ENCODE measurements around the gene LILRB5.
A peak's percentile ranks its signal among the peaks of the same experiment; 100 is the strongest.
"Not testable (repeated sequence)": the region's sequence is repeated elsewhere in the genome, so short reads cannot be mapped to it uniquely, and the experiment has no call there.

The LILRB5 gene

DNA sequence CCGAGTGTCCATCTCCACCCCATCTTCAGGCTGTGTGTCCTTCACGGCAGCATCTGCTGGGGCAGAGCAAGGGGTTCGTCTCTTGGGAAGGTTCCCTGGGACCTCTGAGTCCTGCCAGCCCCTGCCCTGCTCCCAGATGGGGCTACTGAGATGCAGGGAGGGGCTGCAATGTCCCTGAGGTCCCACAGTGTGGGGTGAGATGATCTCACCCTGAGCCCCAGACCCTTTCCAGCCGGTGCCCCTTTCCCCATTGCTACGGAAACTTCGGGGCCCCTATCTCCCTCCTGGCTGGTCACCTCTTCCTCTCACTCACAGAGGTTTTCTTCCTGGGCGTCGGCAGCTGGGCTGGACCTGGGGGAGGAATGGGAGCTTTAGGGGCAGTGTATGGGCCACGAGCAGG lies 18.9 kb upstream of the LILRB5 start:
- DNase-seq (ENCODE audit: low read depth in 2 of 2), result no peak

DNA sequence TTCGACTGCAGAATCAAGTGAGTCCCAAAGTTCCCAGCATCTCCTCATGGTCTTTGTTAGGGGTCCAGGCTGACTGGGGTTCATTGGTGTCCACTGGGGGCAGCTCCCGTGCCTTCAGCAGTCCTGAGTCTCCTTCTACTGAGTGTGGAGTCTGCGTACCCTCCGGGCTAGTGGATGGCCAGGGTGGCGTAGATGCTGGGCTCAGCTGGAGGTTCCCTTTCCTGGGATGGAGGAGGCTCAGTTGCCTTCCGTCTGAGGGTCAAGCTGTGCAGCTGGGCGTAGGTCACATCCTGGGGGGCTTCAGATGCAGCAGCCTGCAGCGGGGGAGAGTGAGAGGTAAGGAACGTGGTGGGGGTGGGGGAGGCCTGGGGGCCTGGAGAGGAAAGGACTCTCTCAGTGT lies 17.4 kb upstream of the LILRB5 start:
- DNase-seq (ENCODE audit: low read depth in 2 of 2), result not testable (repeated sequence)

DNA sequence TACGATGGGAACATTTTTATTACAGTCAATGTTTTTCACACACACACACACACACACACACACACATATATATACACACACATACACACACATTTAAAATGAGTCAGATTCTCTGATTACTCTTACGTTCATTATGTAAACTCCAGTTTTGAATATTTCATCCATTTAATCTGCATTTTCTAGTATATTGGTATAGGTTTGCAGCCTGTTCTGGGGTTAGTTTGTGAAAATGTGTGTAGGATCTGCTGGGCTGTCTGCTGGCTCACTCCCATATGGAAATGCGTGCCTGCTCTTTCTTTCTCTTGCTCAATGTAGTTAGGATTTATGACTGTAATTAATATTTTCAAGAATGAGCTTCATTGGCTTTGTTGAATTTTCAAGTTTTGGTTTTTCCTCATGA lies 16.7 kb upstream of the LILRB5 start:
- no peak for DNase-seq (ENCODE audit: low read depth in 2 of 2)

DNA sequence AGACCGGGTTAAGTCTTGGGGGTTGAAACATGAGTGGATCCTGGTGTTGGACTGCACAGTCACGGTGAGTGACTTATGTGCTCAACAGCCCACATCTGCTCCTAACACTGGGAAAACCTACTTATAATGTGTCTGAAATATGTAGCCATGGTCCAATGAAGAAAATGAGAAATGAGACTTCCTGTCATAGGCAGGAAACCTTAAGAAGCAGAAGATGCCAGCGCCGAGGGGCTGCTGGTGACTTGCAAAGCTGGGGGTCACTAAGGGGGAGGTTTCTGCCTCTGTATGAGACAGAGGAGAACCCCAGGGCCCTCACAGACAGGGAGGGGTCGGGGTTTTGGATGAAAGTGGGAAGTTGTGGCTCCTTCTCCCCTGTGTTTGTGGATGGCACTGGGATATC lies 15.1 kb upstream of the LILRB5 start:
- DNase-seq (ENCODE audit: low read depth in 2 of 2), result not testable (repeated sequence)

DNA sequence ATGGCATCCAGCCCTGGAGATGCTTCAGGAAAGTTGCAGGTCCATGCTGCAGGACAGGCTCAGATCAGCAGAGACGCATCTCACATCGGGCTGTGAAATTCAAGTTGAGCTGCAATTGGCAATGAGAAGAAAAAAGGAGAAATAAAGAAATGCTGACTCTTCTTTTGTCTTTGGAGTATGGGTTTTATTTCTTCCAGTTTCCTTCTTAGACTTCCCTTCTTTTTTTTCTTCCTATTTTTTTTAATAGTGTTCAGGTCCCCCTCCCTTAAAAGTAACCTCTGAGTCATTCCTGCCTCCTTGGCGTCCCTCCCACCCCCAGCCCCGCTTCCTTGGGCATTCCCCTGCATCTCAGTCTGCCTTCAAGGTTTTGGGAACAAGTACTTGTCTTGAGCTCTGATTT lies 14.5 kb upstream of the LILRB5 start:
- DNase-seq (ENCODE audit: low read depth in 2 of 2), result not testable (repeated sequence)

DNA sequence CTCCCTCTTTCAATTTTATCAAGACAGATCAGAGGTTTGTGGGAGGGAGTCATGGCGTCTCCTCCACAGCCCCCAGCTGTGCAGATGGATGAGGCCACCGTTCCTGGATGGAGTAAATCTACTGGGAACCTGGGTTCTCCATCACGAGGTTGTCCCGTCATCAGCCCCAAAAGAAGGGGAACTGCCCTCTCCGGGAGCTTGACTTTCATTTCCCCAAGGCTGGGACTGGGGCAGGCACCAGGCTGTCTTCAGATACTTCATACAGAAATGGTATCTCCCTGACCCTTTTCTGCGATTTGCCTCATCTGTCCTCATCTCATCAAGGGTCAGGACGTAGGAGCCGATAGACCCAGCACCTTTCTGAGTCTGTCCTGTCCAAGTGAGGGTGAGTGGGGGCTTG lies 14.0 kb upstream of the LILRB5 start:
- no peak for DNase-seq (ENCODE audit: low read depth in 2 of 2)

DNA sequence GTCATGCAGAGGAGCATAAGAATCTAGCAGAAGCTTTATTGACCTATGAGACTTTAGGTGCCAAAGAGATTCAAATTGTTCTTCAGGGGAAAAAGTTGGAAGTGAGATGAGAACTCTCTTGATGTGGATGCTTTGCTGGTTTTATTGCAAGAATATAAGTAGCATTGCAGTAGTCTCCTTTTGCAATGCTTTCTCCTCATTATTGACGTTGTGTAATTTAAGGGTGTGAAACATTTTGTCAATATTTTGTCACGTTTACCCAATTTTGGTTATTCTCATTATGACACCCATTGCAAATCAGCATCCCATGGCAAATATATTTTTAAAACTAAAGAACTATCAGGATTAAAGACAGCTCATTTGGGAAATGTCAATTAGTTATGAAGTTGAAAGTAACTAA lies 11.9 kb upstream of the LILRB5 start:
- DNase-seq (ENCODE audit: low read depth in 2 of 2), result no peak

DNA sequence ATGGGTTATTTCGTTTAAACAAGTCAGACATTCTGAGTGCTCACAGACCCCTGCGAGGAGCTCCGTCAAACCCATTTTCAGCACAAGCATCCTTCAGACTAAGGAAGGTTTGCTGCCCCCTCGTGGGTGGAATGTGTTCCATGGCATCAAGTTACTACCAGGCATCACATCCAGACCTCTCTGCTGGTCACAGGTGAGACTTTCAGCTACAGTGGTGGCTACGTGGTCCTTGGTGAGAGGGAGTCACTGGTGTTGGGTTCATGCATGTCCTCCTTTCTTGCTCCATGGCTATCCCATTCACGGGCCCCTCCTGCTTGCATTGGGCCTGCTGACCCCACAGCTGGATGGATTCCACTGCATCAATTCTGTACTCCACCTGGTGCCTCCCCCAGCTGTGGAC lies 9.1 kb upstream of the LILRB5 start:
- DNase-seq (ENCODE audit: low read depth in 2 of 2), result peak; percentile 18 to 53

DNA sequence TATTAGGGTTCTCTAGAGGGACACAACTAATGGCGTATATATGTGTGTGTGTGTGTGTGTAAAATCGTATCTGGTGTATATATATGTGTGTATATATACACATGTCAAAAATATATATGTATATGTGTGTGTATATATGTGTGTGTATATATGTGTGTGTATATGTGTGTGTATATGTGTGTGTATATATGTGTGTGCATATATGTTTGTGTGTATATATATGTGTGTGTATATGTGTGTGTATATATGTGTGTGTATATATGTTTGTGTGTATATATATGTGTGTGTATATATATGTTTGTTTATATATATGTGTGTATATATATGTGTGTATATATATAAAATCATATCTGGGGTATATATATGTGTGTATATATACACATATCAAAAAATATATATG lies 5.4 kb upstream of the LILRB5 start:
- no peak for DNase-seq (ENCODE audit: low read depth in 2 of 2)

DNA sequence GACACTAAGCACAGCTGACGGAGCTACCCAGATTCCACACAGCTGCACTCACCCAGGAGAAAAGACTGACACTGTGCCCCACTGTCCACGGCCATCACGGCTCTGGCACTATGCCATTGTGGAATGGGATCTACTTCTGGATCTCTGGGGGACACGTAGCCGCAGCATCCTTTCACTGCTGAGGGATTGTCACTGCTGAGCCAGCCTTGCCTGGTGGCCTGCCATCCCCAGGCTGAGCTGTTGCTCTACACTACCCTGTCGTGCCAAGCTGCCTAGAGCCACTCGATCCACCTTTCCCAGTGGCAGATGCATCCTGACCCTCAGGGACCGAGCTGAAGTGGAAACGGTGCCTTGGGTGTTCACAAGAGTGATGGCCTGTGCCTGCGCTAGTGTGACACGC lies 5.0 kb upstream of the LILRB5 start:
- DNase-seq (ENCODE audit: low read depth in 2 of 2), result no peak

DNA sequence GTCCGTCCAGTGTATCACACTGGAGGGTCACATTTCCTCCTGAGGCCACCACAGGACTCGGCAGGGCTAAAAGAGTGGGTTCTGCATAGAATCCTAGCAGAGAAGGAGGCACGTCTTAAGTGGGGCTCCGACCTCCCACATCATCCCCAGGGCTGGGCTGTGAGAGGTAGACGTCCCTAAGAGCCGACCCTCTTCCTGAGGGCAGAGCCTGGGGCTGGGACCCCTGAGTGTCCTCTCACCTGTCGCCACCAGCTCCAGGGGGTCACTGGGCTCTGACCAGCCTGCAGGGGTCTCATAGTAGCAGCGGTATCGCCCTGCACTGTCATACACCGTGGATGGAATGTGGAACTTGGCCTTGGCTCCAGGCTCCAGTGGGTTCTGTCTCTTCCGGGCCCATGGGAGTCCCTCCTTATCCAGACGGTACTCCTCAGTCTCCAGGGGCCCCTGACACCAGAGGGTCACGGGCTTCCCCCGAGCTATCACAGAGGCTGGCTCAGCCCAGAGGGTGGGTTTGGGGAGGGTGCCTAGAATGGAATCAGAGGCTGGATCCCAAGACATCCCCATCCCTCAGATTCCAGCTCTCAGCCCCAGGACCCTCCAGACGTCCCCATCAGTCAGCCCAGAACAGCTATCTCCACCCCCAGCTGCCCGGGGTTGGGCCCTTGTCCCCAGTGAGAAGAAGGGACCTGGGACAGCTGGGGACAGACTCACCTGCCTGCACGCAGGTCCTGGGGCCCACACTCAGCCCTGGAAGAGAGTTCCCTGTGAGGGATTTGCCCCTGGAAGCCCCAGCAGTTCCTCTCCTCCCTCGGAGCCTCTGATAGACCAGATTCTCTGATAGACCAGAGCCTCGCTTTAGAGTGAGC lies 590 bp downstream of the LILRB5 start:
- DNase-seq (ENCODE audit: low read depth in 2 of 2), result no peak

DNA sequence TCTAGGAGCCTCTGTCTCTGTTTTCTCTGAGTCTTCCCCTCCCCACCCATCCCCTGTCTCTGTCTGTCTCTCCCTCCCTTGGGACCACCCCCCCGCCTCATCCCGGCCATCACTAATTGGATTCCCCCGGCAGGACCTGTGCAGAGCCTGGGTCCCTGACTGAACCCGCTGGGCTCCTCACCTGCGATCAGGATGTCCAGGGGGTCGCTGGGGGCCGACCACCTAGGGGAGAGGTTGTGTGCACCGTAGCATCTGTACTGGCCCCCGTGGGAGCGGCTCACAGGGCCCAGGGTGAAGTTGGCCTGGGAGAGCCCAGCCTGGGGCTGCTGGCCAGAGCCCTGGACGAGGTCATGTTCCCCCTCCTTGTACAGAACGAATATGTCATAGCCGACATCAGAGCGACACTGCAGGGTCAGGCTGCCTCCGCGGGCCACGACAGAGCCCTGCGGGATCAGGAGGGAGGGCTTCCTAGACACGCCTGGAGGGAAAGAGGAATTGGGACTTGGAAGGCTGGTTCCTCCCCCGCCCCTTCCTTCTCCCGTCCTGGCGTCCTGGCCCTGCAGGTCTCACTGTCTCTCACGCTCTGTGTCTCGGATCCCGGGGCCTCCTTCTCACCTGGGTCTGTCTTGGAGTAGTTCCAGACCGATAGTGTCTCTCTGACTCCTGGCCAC lies 1.8 kb downstream of the LILRB5 start:
- DNase-seq (ENCODE audit: low read depth in 2 of 2), result no peak

DNA sequence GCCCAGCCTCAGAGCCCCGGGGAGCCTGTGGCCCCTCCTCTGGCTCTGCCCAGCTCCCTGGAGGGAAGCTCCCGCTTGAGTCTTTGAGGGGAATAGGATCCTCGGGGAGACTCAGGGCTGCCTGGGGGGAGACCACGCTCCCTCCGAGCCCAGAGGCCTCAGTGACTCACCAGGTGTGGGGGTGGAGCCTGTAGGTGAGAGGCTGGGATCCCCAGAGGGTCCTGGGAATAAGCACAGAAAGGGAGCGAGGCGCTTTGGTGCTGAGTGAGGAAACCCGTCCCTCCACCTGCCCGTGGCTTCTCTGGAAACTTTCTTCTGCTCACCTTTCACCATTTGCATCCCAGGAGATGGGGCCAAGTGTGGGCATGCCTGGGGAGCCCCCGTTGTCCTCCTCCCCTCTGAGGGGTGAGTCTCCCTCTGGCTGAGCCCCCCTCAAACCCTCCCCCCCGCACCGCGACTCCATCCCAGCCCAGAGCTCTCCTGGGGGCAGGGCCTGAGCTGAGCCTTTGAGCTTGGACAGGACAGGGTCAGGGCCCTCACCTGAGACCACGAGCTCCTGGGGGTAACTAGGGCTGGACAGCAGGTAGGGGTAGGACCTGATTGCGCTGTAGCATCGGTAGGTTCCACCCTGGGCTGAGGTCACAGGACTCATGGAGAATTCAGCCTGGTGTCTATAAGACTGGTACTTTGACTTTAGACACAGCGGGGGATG lies 2.7 kb downstream of the LILRB5 start:
- no peak for DNase-seq (ENCODE audit: low read depth in 2 of 2)

DNA sequence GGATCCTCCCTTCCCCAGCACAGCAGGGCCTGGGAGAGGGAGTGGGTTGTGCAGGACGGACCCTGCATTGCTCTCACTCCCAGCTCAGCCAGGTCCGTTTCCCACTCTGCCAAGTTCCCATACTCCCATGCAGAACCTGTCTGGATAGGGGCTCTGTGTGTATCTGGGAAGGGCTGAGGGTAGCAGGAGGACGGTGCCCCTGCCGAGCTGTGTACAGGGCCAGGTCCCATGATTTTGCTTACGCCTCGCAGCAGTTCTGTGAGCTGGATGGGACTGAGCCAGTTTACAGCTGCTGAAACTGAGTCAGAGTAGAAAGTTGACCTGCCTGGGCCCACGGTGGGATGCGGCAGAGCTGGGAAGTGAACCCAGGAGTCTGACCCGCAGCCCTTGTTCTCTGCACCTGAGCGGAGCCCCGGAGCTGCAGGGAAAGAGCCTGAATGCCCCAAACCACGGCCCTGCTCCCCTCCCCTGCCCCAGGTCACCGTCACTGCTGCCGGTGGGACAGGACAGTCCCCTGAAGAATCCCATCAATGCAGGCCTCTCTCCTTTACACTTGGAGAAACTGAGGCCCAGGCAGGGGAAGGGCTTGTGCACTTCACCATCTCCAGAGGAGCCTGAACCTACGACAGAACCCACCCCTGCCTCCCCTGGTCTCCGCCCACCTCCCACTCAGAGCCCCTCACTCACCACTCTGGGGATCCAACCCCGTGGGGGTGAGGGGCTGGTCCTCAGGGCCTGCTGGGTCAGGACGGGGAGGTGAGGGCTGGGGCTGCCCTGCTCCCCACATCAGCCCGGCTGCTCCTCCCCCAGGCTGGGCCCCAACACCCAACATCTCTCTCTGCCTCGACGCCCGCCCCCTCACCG lies 3.5 kb downstream of the LILRB5 start:
- no peak for DNase-seq (ENCODE audit: low read depth in 2 of 2)

DNA sequence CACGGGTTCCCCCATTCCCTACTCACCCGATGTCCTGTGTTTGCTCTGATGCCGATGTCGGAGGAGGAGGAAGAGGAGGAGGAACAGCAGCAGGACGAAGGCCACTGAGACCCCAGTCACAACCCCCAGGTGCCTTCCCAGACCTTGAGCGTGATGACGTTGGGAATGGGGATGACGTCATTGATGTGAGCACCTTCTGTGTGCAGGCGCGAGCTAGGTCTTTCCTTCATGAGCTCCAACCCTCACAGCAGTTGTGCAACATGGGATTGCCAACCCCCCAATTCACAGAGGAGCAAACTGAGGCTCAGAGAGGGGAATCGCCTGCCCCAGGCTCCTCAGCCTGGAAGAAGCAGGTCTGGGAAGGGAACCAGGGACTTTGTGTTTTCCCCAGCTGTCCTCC lies 4.2 kb downstream of the LILRB5 start:
- no peak for DNase-seq (ENCODE audit: low read depth in 2 of 2)

DNA sequence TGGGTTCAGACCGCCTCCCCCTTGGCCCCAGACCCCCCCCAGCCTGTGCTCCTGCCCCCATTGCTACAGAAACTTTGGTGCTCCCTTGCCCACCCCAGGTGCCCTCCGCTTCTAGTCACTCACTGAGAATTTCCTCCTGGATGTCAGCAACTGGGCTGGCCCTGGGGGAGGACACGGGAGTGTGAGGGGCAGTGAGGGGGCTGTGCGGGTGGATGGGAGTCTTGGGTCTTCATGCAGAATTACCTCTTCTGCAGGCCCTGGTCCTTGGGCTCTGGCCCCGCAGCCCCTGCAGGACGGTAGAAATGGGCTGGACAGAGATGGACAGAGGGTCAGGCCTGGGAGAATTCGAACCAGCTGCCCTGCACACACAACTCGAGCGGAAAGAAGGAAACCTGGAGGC lies 4.8 kb downstream of the LILRB5 start:
- no peak for DNase-seq (ENCODE audit: low read depth in 2 of 2)

DNA sequence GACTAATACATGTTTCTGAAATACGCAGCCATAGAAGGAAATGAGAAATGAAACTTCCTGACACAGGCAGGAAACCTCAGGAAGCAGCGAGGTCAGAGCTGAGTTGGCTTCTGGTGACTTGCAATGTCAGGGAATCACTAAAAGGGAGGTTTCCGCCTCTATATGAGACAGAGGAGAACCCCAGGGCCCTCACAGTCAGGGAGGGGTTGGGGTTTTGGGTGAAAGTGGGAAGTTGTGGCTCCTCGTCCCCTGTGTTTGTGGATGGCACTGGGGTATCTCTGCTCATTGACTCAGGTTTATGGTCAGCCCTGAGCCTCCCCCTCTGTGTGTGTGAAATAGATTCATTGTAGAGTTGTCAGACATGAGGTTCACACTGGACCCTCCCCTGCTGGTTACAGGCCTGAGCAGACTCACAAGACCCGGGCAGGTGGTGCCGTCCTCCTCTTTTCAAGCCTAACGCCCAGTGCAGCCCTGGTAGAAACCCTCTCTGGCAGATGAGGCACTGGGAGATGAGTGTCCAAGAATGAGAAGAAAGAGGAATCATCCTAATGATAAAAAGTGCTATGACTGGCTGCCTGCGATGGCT lies 9.0 kb downstream of the LILRB5 start:
- no peak for DNase-seq (ENCODE audit: low read depth in 2 of 2)

DNA sequence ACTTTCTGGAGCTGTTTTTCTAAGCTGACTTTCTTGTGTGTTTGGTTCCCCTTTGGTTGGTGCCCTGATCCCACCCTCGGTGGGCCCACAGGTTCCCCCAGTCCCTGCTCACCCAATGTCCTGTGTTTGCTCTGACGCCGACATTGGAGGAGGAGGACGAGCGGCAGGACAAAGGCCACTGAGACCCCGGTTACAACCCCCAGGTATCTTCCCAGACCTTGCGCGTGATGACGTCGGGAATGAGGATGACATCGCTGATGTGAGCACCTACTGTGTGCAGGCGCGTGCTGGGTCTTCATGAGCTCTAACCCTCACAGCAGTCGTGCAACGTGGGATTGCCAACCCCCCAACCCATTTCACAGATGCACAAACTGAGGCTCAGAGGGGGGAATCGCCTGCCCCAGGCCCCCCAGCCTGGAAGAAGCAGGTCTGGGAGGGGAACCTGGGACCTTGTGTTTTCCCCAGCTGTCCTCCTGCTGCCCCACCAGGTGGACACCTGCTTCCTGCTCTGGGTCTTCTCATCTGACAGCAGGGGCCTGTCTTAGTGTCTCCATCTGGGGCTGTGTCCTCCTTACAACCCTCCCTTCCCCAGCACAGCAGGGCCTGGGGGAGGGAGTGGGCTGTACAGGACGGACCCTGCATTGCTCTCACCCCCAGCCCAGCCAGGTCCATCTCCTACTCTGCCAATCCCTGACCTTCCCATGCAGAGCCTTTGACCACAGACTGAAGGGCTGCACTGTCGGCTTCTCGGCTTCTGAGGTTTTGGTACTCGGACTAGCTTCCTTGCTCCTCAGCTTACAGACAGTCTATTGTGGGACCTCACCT lies 9.8 kb downstream of the LILRB5 start:
- no peak for DNase-seq (ENCODE audit: low read depth in 2 of 2)

DNA sequence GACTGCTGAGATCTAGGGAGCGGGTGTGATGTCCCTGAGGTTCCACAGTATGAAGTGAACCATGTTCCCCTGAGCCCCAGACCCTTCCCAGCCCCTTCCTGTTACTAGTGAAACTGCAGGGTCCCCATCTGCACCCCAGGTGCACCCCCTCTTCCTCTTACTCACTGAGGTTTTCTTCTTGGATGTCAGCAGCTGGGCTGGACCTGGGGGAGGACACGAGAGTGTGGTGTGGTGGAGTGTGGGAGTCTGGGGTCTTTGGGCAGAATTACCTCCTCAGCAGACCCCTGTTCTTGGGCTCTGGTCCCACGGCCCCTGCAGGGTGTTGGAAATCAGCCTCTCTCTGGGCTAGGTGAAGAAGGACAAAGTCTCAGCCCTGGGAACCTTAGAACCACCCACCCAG lies 11.1 kb downstream of the LILRB5 start:
- DNase-seq (ENCODE audit: low read depth in 2 of 2), result no peak

DNA sequence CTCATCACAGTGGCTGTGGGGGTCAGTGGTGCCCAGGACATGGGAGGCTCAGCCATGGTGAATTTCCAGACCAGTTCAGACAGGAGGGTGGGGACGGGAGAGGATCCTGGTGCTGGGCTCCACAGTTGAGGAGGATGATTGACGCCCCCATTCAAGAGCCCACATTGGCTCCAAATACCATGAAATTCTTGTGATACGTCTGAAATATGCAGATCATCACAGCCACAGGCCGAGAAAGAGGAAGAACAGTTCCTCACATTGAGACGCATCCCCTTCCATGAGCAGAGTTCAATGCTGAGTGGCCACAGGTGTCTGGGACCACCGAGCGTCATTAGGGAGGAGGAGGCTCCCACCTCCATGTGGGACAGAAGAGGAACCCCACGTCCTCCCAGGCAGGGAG lies 13.3 kb downstream of the LILRB5 start:
- DNase-seq (ENCODE audit: low read depth in 2 of 2), result not testable (repeated sequence)

DNA sequence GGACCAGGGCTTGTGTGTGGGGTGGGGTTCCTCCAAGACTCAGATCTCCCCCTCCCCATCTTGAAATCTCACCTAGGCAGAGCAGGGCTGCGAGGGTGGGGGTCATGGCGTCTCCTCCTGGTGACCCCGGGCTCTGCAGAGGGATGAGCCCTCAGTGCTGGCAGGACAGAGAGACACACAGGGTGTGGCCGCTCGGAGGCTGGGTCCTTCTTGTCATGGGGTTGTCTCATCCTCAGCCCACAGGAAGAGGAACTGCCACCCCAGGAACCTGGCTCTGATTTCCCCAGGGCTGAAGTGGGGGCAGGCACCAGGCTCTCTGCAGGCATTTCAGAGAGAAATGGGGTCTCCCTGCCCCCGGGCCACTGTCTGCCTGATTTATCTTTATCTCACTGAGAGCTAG lies 14.4 kb downstream of the LILRB5 start, which contains the start of gene LILRA6:
LILRA6 (minus strand) TSS at position 145 of the 400 bp plus-strand sequence.
- DNase-seq (ENCODE audit: low read depth in 2 of 2), result not testable (repeated sequence)
